Measurements from ENCODE around the gene TBX10. TPM values are rescaled to one million over a fixed set of nuclear protein-coding genes. Genes with fewer than 3 reads are reported as not detected.

Gene TBX10
- total RNA-seq, 1 experiment from 2014 or later: not detected

GRCh38 chr11:67675058-67675747 is 35.6 kb upstream of the TBX10 start:
- Histone ChIP-seq H3K9me3 (ENCODE audit: control insufficient read depth in 1 of 2, insufficient read depth in 1 of 2, low read depth in 1 of 2, low read length in 2 of 2) (no peaks in the 10 kb centered on the region; a peak in 1 of 4 replicates), H3K9me2 (ENCODE audit: insufficient read depth) (no peaks in the 10 kb centered on the region), H3K4me1 (ENCODE audit: control insufficient read depth in 1 of 2, insufficient read depth in 2 of 2, low read length in 2 of 2) (peaks cover 8 to 16% of the 10 kb centered on the region in 2 experiments; a peak in 3 of 4 replicates), H3K36me3 (ENCODE audit: control insufficient read depth in 1 of 2, insufficient read depth in 2 of 2, low read length in 2 of 2) (no peaks in the 10 kb centered on the region), H2AFZ (ENCODE audit: low read depth, low read length, poor library complexity, severe bottlenecking) (no peak overlapping the region), H3K27ac (ENCODE audit: low read depth, low read length) (no peak overlapping the region; the same call in 1 of the 2 replicates), H3K27me3 (ENCODE audit: insufficient read depth, low read length) (no peaks in the 10 kb centered on the region), H3K79me2 (ENCODE audit: insufficient read depth, low read length) (no peaks in the 10 kb centered on the region), H4K20me1 (ENCODE audit: insufficient read depth) (no peaks in the 10 kb centered on the region), H3K4me2 (ENCODE audit: low read length) (peak overlapping the region; percentile 29; the same call in 1 of the 2 replicates), H3K4me3 (replicated peaks in 1 of 2; ENCODE audit: low read depth in 1 of 2, low read length in 2 of 2) (no peak overlapping the region), H3K9ac (ENCODE audit: low read length) (no peak overlapping the region)
- CTCF ChIA-PET: interaction anchor here (0.7 to 1.1 kb wide), 2 partner anchors 16 to 46 kb away, joined by 3 read pairs; partner anchors contain the start of gene NUDT8
- POLR2A ChIA-PET: no interaction called here
- DNase-seq (ENCODE audit: low read depth, low spot score) (no peak), ATAC-seq (no peak)
- intact Hi-C loops (cut with micrococcal nuclease): no loop called here
- no TSS peak for BruUV-seq (replicated peaks)
- TF ChIP-seq EZH2phosphoT487 (IDR thresholded peaks at IDR 0.05; ENCODE audit: borderline replicate concordance): no peak
- TF ChIP-seq ATF3 (IDR thresholded peaks at IDR 0.05): no peak
- TF ChIP-seq REST (IDR thresholded peaks at IDR 0.05; ENCODE audit: low read depth): no peak
- no peak for TF ChIP-seq YY1 (IDR thresholded peaks at IDR 0.05; ENCODE audit: extremely low read depth, insufficient replicate concordance, low read depth, low read length)
- no peak for TF ChIP-seq SIN3A (IDR thresholded peaks at IDR 0.05; ENCODE audit: low read depth)
- no peak for TF ChIP-seq MAX (IDR thresholded peaks at IDR 0.05)
- TF ChIP-seq CBX3 (IDR thresholded peaks at IDR 0.05; ENCODE audit: low read depth): no peak
- RAD21 ChIA-PET (ENCODE audit: low non-redundant PET in 1 of 2, low total read pairs in 2 of 2, uncharacterized antibody in 2 of 2, unreplicated experiment in 2 of 2): no interaction called here

All from HCT116 (cell line).